GM18499 (cell line): ENCODE measurements around the gene SLITRK5.
A peak's percentile ranks its signal among the peaks of the same experiment; 100 is the strongest.

Experiments
- ATAC-seq: cut with Tn5 transposase; IDR thresholded peaks from one replicate; pipeline ENCODE4 v1.9.1; 2021; ENCODE audit warnings: moderate number of reproducible peaks; ENCODE audit not compliant: insufficient read depth, unreplicated experiment

Gene SLITRK5

DNA sequence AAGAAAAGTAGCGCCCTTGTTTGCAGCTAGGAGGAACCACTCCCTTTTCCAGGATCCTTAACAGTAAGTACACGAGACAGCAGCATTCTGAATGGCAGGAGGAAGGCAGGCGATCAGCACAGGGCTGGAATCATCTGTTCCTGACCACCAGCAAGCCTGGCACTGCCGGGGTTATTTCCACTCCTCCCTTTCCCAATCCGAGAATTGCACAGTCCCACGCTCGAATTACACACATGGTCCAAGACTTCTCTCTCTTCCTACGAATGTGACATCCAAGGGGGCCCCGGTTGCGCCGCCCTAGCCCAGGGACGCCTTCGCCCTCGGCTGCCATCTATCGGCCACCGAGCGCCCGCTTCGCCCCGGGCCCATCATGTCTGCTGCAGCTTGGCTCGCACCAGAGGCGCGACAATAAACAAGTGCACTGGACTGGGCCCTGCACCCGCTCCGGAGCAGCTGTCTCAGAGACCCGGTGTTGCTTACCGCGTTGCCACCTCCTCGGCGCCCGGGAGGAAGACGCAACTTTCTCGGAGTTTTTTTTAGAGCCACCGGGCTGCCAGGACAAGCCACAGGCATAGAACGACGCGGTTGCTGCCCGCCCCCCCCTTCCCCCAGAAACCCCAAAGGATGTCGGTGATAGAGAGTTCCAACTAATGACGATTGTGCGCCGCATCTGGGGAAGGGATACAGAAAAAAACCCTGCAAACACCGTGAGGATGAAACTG, at the start of gene SLITRK5:
Gene SLITRK5, plus strand, starts transcription at position 341 of the 722 bp plus-strand sequence. CDS start 4,018 bp downstream, outside the sequence.
- peak; percentile 65 for ATAC-seq

GRCh38 chr13:87622971-87623370, 48.2 kb upstream of the SLITRK5 start:
- no peak for ATAC-seq

DNA sequence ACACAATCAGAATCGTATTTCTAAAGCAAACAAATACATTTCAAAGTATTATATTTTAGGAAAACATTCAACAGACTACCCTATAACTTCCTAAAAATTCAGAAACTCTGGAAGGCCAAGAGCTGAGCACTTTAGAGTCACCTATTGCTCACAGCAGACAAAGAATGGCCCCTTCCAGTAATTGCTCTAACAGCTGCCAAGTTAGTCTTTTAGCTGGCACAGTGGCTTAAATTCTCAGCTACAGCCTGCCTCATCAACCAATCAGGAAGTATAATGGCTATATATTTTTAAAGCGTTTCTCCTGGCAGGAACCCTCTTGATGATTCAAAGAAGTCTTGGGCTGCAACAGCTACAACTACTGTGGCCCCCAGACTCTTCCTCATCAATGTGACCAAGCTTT, 14.9 kb upstream of the SLITRK5 start:
- ATAC-seq = no peak

DNA sequence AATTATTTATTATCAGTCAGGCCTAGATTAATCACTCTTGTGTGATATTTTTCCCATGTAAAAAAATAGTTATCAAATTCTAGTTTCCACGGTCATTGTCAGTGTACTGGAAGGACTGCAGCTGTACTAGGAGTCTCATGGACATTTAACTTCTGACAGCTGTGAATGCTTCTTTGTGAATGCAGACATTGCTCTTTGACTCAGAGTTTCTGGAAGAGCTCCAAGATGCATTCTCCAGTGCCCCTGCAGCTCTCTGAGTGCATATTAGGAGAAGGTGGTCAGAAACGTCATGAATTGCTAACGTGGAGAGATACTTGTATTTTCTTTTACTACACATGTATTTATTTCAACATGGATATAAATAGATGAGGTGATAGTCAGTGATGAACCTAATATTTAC, 9.7 kb upstream of the SLITRK5 start:
- no peak for ATAC-seq

GRCh38 chr13:87666831-87667230, 4.3 kb upstream of the SLITRK5 start:
- ATAC-seq = no peak

DNA sequence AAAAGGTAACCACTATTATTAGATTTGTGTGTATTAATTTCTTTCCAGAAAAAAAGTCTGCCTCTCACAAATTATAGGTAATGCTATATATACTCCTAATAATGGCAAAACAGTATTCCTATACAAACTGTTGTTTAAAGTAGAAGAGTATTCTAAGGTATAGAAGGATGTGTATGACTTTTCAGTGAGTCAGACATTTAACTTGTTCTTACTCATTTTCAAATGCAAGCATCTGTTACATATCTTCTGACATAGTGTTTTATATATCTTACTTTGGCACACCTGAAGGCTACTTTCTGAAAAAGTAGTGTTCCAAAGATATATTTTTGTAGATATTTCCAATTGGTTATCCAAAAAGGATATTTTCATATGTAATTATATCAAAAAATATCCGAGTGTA, 3.5 kb upstream of the SLITRK5 start:
- no peak for ATAC-seq

DNA sequence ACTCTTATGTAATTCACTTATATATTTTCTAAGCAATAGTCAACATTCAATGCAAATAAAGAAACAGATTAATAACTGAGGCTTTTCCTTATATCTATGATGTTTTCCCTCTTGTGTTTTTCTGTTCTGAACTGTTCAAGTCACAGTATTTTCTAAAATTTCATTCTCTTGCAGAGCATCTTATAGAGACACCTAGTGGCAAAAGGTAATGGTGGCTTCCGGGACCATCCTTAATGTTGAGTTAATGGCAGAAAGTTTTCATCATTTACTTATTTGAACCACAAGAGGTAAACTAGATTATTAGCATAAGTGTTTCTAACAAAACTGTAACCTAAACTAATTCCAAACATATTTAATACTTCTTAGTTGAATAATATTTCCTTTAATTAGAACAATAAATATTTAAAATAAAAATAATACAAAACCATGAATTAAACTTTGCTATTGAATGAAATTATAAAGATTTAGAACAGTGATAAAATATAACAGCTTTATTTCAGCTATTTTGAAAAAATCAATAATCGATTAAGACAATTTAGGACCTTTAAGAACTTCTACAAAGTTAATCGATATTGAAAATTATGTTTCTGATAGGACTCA, 1.7 kb upstream of the SLITRK5 start:
- ATAC-seq = no peak

DNA sequence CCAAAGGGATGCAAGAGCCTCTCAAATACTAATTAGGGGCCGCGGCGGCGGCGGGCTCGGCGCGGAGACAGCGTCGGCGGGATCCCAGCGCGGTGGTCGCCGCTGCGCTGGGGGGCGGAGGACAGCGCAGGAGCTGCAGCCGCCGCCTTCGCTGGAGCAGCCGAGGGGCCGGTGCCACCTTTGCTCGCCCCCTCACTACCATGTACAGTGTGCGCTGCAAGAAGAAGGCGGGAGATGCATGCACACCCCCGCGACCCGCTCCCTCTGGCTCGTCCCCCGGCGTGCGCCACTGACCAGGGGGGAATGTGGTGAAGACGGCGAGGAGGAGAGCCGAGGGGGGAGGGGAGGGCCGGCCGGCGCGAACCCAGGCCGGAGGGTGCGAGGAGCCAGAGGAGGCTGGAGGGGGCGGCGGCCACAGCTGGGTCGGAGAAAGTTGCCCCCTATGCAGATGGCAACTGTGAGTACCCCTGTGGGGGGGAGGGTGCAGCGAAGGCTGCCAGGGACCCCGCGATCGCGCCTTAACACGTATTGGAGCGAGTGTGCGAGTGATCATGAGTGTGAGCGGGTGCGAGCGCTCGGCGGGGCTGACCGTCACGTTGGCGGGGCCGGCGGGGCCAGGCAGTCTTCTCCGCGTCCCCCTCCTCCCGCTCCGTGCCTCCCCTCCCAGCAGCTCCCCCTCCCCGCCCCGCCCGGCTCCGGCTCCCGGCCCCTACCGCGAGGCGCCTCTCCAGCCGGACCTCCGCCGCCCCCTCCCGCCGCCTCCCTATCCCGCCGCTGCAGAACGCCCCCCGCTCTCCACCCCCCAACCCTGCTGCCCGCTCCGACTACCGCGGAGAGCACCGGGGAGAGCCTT, 808 bp downstream of the SLITRK5 start:
- no peak for ATAC-seq

GRCh38 chr13:87674247-87674738, 3.1 kb downstream of the SLITRK5 start:
- ATAC-seq = no peak

DNA sequence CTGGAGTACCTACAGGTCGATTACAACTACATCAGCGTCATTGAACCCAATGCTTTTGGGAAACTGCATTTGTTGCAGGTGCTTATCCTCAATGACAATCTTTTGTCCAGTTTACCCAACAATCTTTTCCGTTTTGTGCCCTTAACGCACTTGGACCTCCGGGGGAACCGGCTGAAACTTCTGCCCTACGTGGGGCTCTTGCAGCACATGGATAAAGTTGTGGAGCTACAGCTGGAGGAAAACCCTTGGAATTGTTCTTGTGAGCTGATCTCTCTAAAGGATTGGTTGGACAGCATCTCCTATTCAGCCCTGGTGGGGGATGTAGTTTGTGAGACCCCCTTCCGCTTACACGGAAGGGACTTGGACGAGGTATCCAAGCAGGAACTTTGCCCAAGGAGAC, 4.7 kb downstream of the SLITRK5 start:
- ATAC-seq = no peak

DNA sequence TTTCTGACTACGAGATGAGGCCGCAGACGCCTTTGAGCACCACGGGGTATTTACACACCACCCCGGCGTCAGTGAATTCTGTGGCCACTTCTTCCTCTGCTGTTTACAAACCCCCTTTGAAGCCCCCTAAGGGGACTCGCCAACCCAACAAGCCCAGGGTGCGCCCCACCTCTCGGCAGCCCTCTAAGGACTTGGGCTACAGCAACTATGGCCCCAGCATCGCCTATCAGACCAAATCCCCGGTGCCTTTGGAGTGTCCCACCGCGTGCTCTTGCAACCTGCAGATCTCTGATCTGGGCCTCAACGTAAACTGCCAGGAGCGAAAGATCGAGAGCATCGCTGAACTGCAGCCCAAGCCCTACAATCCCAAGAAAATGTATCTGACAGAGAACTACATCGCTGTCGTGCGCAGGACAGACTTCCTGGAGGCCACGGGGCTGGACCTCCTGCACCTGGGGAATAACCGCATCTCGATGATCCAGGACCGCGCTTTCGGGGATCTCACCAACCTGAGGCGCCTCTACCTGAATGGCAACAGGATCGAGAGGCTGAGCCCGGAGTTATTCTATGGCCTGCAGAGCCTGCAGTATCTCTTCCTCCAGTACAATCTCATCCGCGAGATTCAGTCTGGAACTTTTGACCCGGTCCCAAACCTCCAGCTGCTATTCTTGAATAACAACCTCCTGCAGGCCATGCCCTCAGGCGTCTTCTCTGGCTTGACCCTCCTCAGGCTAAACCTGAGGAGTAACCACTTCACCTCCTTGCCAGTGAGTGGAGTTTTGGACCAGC, 5.3 kb downstream of the SLITRK5 start:
- ATAC-seq = no peak

GRCh38 chr13:87677043-87677495, 5.9 kb downstream of the SLITRK5 start:
- ATAC-seq = no peak

- no peak for ATAC-seq
Observed at GRCh38 chr13:87677496-87678371, 6.6 kb downstream of the SLITRK5 start.

- no peak for ATAC-seq
Observed at GRCh38 chr13:87678372-87678752, 7.2 kb downstream of the SLITRK5 start.

DNA sequence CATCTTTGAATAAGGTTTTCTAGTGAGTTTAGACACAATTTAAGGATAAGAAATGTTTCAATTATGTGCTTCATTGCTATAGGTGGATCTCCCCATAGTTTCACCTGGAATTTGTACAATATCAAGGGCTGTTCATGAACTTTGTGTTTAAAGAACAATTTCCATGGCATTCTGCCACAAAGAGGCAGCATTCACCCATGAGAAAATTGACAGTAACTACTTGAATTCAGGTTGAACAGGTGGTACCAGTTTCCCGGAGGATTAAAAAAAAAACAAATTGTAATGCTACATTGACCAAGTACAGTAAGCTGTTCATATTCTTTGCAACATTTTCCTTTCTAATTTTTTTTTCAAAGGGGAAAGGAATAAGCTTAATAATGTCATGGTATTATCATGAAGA, 9.1 kb downstream of the SLITRK5 start:
- no peak for ATAC-seq

DNA sequence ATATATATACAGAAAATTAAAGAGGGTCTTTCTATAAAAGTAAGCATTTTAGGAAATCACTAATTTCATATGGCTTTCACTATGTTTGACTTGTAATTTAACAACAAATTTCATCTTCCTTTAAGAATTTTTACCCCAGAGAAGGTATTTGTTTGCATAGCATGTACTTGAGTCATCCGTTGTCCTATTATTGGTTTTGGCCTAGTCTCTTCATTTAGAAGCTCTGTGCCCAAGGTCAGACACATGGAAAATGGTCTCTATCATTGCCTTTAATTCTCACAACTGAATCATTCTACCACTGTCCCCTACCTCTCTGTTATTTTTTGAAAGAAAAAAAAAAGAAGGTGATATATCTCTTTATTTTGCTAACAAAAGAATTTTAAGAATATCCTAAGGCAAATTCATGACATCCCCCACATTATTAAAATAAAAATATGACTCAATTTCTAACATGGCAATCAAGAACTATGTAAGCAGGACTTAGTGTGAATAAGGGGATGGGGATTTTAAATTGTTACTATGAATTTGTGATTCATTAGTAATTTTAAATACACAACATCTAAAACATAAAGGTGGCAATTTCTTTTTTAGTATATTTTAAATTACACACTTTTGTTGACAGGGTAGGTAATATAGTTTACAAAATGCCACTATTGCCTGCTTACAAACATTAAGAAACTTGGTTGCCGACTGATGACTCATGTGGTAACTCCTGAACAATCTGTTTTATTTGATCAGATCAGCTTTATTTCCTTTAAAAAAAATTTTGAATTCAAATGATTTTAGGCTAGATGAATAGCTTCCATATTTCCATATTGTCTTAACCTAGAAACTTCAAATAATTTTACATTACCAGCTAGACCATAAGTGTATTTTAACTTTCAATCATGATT, 13.9 kb downstream of the SLITRK5 start:
- no peak for ATAC-seq

DNA sequence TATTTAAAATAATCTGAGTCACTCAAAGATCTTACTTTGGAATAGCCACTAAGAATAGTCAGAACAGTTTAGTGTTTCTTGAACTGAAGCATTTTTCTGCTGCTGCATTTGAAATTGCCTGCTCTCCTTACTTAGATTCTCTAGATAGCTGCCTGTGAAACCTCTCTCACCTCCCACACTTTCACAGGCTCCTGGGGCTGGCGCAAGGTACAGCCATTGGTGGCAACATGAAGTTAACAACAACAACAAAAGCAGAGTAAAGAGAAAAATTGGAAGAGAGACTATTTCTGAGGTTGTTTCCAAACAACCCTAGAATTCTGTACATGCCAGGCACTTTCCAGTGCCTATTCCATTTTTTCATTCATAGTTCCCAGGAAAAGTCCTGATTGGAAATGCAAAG, 25.3 kb downstream of the SLITRK5 start:
- no peak for ATAC-seq

DNA sequence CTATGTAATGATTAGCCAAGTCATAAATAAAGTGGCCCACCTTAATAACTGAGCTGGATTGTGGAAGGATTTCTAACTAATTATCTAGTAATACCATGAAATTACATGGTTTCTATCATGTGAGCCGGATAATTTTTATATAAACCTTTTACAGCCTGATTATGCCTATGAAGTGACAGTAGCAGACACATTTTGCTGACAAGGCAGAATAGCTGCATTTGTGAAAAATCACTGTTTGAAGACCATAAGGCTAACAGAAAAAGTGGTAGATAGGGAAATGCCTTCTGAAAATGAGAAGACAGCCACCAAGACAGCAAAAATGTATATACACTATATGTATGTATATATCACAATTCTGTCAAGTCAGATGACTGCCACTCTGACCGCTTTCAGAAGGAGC, 27.1 kb downstream of the SLITRK5 start:
- ATAC-seq = no peak
